HepG2 (cell line): ENCODE measurements around the gene DAPK1. TPM values are rescaled to one million over a fixed set of nuclear protein-coding genes. Genes with fewer than 3 reads are reported as not detected.

Source experiments
- ATAC-seq: fragments of 200-7000 bp; cut with Tn5 transposase; 3 replicates; pipeline ENCODE4 v1.9.1; 2020; ENCODE audit warnings: mild to moderate bottlenecking, moderate library complexity
- BruUV-seq: library from RNA; stranded (reverse); fragments of 400-500 nt; replicated peaks from 2 replicates; lab custom pipeline; 2021; lab: Mats Ljungman, UMichigan
- CTCF ChIA-PET: fragments of 300-600 bp; formaldehyde crosslinking; extraction: SDS; loops from one replicate; lab custom pipeline; 2021; ENCODE audit warnings: low total read pairs, inconsistent platforms, low intra/inter-chr PET ratio; lab: Yijun Ruan, JAX
- POLR2A ChIA-PET: fragments of 350-600 bp; sonication (Branson Sonifier 250); formaldehyde crosslinking; loops from one replicate; lab custom pipeline; 2020; ENCODE audit warnings: antibody characterized with exemption, inconsistent platforms; lab: Yijun Ruan, JAX
- DNase-seq: peaks from one replicate; pipeline ENCODE4 v3.0.0-alpha.2; 2015; ENCODE audit warnings: low spot score
- FAIRE-seq: peaks from 3 replicates; lab custom pipeline; 2011; peaks lifted over from hg19 to GRCh38; lab: Jason Lieb, UNC
- H2AFZ ChIP-seq: one replicate; pipeline ENCODE4 v1.6.1; 2011; ENCODE audit warnings: low read length, inconsistent platforms
- H3K27ac ChIP-seq: fragments of 300-600 bp; 3 replicates; pipeline ENCODE4 v1.8.0; 2011; ENCODE audit warnings: mixed run types, mild to moderate bottlenecking, mixed read lengths, low read length, inconsistent platforms; ENCODE audit not compliant: insufficient read depth; ENCODE audit errors: extremely low read length
- H3K27me3 ChIP-seq, 2 experiments: fragments of 200-600 bp in 1 of 2; 2 replicates in 1 of 2; 3 replicates in 1 of 2; pipeline versions ENCODE4 v1.6.0 to v1.8.0; 2011; ENCODE audit warnings: low read length in 2 of 2, mild to moderate bottlenecking in 2 of 2, moderate library complexity in 2 of 2, inconsistent platforms in 1 of 2; ENCODE audit not compliant: insufficient read depth in 2 of 2, control insufficient read depth in 1 of 2
- H3K36me3 ChIP-seq, 2 experiments: fragments of 200-600 bp in 1 of 2; replicated peaks in 1 of 2; 2 replicates in 1 of 2; 3 replicates in 1 of 2; pipeline versions ENCODE4 v1.5.1 to v1.8.0; 2011; ENCODE audit warnings: low read length in 2 of 2, inconsistent platforms in 1 of 2; ENCODE audit not compliant: insufficient read depth in 2 of 2, control insufficient read depth in 1 of 2
- H3K4me1 ChIP-seq: 2 replicates; pipeline ENCODE4 v1.5.1; 2012; ENCODE audit warnings: low read length, inconsistent platforms; ENCODE audit not compliant: insufficient read depth
- H3K4me2 ChIP-seq: 2 replicates; pipeline ENCODE4 v1.6.0; 2011; ENCODE audit warnings: low read depth, low read length, inconsistent platforms
- H3K4me3 ChIP-seq, 3 experiments: fragments of 200-600 bp in 1 of 3; sonication (generic), shearing (Covaris generic) in 1 of 3; replicated peaks in 1 of 3; 2 replicates each; pipeline ENCODE4 v1.5.1; 2011 to 2016; ENCODE audit warnings: low read length in 3 of 3, inconsistent platforms in 2 of 3, low read depth in 2 of 3, mild to moderate bottlenecking in 2 of 3, control low read depth in 1 of 3, mixed read lengths in 1 of 3; ENCODE audit not compliant: insufficient read depth in 1 of 3
- H3K79me2 ChIP-seq: one replicate; pipeline ENCODE4 v1.6.1; 2011; ENCODE audit warnings: low read length, inconsistent platforms; ENCODE audit not compliant: insufficient read depth
- H3K9ac ChIP-seq: 2 replicates; pipeline ENCODE4 v1.6.0; 2011; ENCODE audit warnings: mild to moderate bottlenecking, low read depth, low read length, inconsistent platforms; ENCODE audit not compliant: insufficient read depth
- H3K9me3 ChIP-seq: 2 replicates; pipeline ENCODE4 v1.5.1; 2012; ENCODE audit warnings: mild to moderate bottlenecking, low read length
- H4K20me1 ChIP-seq: 2 replicates; pipeline ENCODE4 v1.6.0; 2011; ENCODE audit warnings: inconsistent platforms, mild to moderate bottlenecking, low read length, moderate library complexity; ENCODE audit not compliant: insufficient read depth
- ATF2 ChIP-seq: sonication (generic); formaldehyde crosslinking; IDR thresholded peaks from 2 replicates; pipeline ENCODE4 v1.4.0; 2020; ENCODE audit warnings: missing genetic modification reagents
- CERS6 ChIP-seq: sonication (generic); formaldehyde crosslinking; IDR thresholded peaks from 2 replicates; pipeline ENCODE4 v1.5.0; 2020; ENCODE audit warnings: missing genetic modification reagents
- DRAP1 ChIP-seq: IDR thresholded peaks from 2 replicates; pipeline ENCODE4 v1.6.1; 2016; ENCODE audit warnings: missing genetic modification reagents, missing compliant biosample characterization
- GLI4 ChIP-seq: sonication (generic); formaldehyde crosslinking; IDR thresholded peaks from 2 replicates; pipeline ENCODE4 v1.5.1; 2020; ENCODE audit warnings: missing genetic modification reagents, mild to moderate bottlenecking, moderate library complexity, borderline replicate concordance
- LBX2 ChIP-seq: sonication (generic); formaldehyde crosslinking; IDR thresholded peaks from 2 replicates; pipeline ENCODE4 v1.5.0; 2020; ENCODE audit warnings: missing genetic modification reagents, mild to moderate bottlenecking, borderline replicate concordance
- RERE ChIP-seq: IDR thresholded peaks from 2 replicates; pipeline ENCODE4 v1.6.1; 2016; ENCODE audit warnings: low read depth, missing genetic modification reagents, missing compliant biosample characterization
- TAF1 ChIP-seq: sonication (generic); formaldehyde crosslinking; IDR thresholded peaks from 2 replicates; pipeline ENCODE4 v1.4.0; 2020; ENCODE audit warnings: missing genetic modification reagents
- TFDP1 ChIP-seq: IDR thresholded peaks from 2 replicates; pipeline ENCODE4 v1.6.1; 2016; ENCODE audit warnings: missing compliant biosample characterization, missing genetic modification reagents, borderline replicate concordance
- ZBTB7A ChIP-seq: sonication (generic); formaldehyde crosslinking; IDR thresholded peaks from 2 replicates; pipeline ENCODE4 v1.8.0; 2022; ENCODE audit warnings: mild to moderate bottlenecking, missing genetic modification reagents
- ZNF180 ChIP-seq: sonication (generic); formaldehyde crosslinking; IDR thresholded peaks from 2 replicates; pipeline ENCODE4 v1.4.0; 2020; ENCODE audit warnings: low read depth, missing genetic modification reagents, borderline replicate concordance
- ZNF224 ChIP-seq: sonication (generic); formaldehyde crosslinking; IDR thresholded peaks from 2 replicates; pipeline ENCODE4 v1.5.0; 2020; ENCODE audit warnings: mild to moderate bottlenecking, missing genetic modification reagents
- ZNF263 ChIP-seq: sonication (generic); formaldehyde crosslinking; IDR thresholded peaks from 2 replicates; pipeline ENCODE4 v1.4.0; 2020; ENCODE audit warnings: missing genetic modification reagents
- ZSCAN22 ChIP-seq: sonication (generic); formaldehyde crosslinking; IDR thresholded peaks from 2 replicates; pipeline ENCODE4 v1.4.0; 2020; ENCODE audit warnings: mild to moderate bottlenecking, missing genetic modification reagents
- WGBS: methylation state at CpG from one replicate; pipeline ENCODE4 v1.1.6; 2017; ENCODE audit warnings: low lambda C conversion rate; 5-methylcytosine and 5-hydroxymethylcytosine counted together
- in situ Hi-C: cut with HindIII; loops from 2 replicates; pipeline ENCODE4 v1.10.0; 2017; ENCODE audit warnings: low pct_unique_long_range_greater_than_20kb; ENCODE audit not compliant: extremely low pct_ligation_motif_present
- intact Hi-C: fragments of 100-400 bp; cut with micrococcal nuclease; formaldehyde crosslinking; loops from one replicate; pipeline ENCODE4 v1.10.0; 2022; ENCODE audit not compliant: unreplicated experiment
- polyA plus RNA-seq, 8 experiments: library from polyadenylated mRNA; depleted of rRNA in 3 of 8; stranded (reverse) in 7 of 8; unstranded in 1 of 8; fragments of >200 nt; fragmentation: Illumina TruSeq in 4 of 8; extraction: Trizol in 4 of 8; gene quantifications; 2 replicates each; pipeline versions ENCODE4 v1.2.1 to v1.2.3, GENCODE V29; 2011 to 2016; ENCODE audit warnings: low read depth in 4 of 8, missing spikeins in 1 of 8, mixed read lengths in 1 of 8; ENCODE audit not compliant: insufficient read depth in 1 of 8
- total RNA-seq, 5 experiments: library from RNA; depleted of rRNA; stranded (reverse); fragments of >200 nt; fragmentation: Illumina TruSeq; extraction: Trizol; gene quantifications; 2 replicates each; pipeline ENCODE4 v1.2.3, GENCODE V29; 2016; ENCODE audit warnings: low read depth in 1 of 5

DAPK1 gene
- total and polyA plus RNA-seq, 2 of the 13 experiments (the other 11 are each of a cell fraction or from before 2014, with no cell fraction given): 35.7 to 35.9 TPM

- TF ChIP-seq ZNF180: no peak
- no peak for TF ChIP-seq ZBTB7A
- TF ChIP-seq ZSCAN22 (CRISPR knock-in tag): no peak
- no peak for TF ChIP-seq TFDP1
- no peak for TF ChIP-seq ATF2
- no peak for TF ChIP-seq DRAP1
- no peak for TF ChIP-seq ZNF263 (CRISPR knock-in tag)
- no peak for TF ChIP-seq LBX2 (CRISPR knock-in tag)
These were observed 253.8 kb downstream of the DAPK1 start (continued) for GRCh38 chr9:87751423-87751822.

GRCh38 chr9:87751868-87752267 is 254.2 kb downstream of the DAPK1 start:
- intact Hi-C loops: no loop called here
- CTCF ChIA-PET: no interaction called here
- no peak overlapping the region for H3K27ac ChIP-seq
- TF ChIP-seq ZNF224 (CRISPR knock-in tag) (no peak), RERE (CRISPR knock-in tag) (no peak), CERS6 (CRISPR knock-in tag) (no peak), TAF1 (CRISPR knock-in tag) (no peak), GLI4 (no peak)

More at GRCh38 chr9:87751868-87752267, 254.2 kb downstream of the DAPK1 start:
- Histone ChIP-seq H3K36me3 (no peaks in the 10 kb centered on the region), H3K9me3 (peaks cover 6% of the 10 kb centered on the region; the same call in 1 of the 2 replicates), H3K79me2 (no peaks in the 10 kb centered on the region), H3K4me1 (peaks cover 5% of the 10 kb centered on the region; the same call in 1 of the 2 replicates), H2AFZ (no peak overlapping the region), H3K4me2 (no peak overlapping the region), H4K20me1 (no peaks in the 10 kb centered on the region), H3K9ac (no peak overlapping the region), H3K4me3 (no peak overlapping the region), H3K27me3 (no peaks in the 10 kb centered on the region)
- no TSS peak for BruUV-seq
- WGBS: 2% methylated on average over 4 of the region's 4 CpGs
- ATAC-seq (no peak), FAIRE-seq (no peak), DNase-seq (no peak)
- in situ Hi-C loops: no loop called here
- POLR2A ChIA-PET: no interaction called here
